ENCODE results near the gene LEAP2. TPM values are rescaled to one million over a fixed set of nuclear protein-coding genes. Genes with fewer than 3 reads are reported as not detected.

The LEAP2 gene
- total RNA-seq, 1 donor from 2014 or later: 4.2 TPM

DNA sequence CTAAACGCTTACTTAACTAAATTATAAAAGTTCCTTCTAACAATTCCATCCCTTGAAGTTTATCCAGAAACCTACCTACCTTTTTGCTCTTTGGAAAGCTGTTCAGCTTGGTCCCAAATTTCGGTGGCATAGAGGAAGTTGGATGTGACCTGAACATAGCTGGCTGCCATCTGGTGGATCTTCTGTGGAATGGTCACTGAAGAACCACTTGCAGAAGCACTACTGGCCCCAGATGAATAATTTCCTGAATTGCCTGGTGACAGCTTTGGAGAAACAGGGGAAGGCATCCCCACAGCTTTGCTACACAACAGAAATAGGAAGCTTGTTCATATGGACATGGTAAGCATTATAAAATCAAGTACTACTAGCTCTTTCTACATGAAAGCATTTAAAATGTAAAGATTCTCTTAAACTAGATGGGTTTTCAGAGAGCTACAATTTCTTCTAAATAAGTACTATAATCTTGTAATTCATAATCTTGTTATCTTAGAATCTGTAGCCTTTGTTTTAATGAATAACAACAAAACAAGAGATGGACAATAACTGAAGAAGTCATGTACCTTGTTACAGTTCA, 9.9 kb downstream of the LEAP2 start:
- Histone ChIP-seq H3K36me3 (peaks cover 0 to 85% of the 10 kb centered on the region in 2 donors), H3K9me3 (no peaks in the 10 kb centered on the region), H3K4me3 (no peak overlapping the region), H3K27me3 (no peaks in the 10 kb centered on the region), H3K4me1 (no peaks in the 10 kb centered on the region), H3K27ac (no peak overlapping the region)
- intact Hi-C loops (cut with DNase I): no loop called here
- no peak for DNase-seq (ENCODE audit: extremely low spot score in 2 of 2)
- TF ChIP-seq POLR2AphosphoS5 (IDR thresholded peaks at IDR 0.05; ENCODE audit: insufficient read depth in 1 of 2, low read depth in 1 of 2): peak in 1 of 2 donors; percentile 47
- TF ChIP-seq CTCF (IDR thresholded peaks at IDR 0.05): peak in 2 of 3 experiments; percentile 37 to 55
- no peak for TF ChIP-seq POLR2A (IDR thresholded peaks at IDR 0.05)

DNA sequence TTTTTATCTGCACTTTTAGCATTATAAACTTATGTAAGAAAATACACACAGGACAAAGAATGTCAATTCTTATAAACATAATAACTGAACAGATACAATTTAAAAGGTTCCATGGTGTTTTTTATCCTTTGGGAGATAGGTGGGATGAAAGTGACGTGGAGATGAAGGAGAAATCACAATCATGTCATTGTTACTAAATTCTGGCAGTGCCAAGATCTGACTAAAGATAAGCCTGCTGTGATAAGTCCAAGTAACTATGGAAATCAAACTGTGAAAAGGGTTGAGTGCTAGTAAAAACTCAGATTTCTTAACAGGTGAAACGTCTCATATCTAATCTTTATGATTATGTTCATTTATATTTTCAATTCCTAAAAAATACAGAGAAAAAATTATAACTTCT, 11.1 kb downstream of the LEAP2 start:
- Histone ChIP-seq H3K27me3 (no peaks in the 10 kb centered on the region), H3K9me3 (no peaks in the 10 kb centered on the region), H3K4me1 (no peaks in the 10 kb centered on the region), H3K4me3 (no peak overlapping the region), H3K36me3 (peaks cover 0 to 89% of the 10 kb centered on the region in 2 donors), H3K27ac (no peak overlapping the region)
- intact Hi-C loops (cut with DNase I): no loop called here
- TF ChIP-seq POLR2A (IDR thresholded peaks at IDR 0.05) (no peak), POLR2AphosphoS5 (IDR thresholded peaks at IDR 0.05; ENCODE audit: insufficient read depth in 1 of 2, low read depth in 1 of 2) (no peak), CTCF (IDR thresholded peaks at IDR 0.05) (no peak)
- no peak for DNase-seq (ENCODE audit: extremely low spot score in 2 of 2)

DNA sequence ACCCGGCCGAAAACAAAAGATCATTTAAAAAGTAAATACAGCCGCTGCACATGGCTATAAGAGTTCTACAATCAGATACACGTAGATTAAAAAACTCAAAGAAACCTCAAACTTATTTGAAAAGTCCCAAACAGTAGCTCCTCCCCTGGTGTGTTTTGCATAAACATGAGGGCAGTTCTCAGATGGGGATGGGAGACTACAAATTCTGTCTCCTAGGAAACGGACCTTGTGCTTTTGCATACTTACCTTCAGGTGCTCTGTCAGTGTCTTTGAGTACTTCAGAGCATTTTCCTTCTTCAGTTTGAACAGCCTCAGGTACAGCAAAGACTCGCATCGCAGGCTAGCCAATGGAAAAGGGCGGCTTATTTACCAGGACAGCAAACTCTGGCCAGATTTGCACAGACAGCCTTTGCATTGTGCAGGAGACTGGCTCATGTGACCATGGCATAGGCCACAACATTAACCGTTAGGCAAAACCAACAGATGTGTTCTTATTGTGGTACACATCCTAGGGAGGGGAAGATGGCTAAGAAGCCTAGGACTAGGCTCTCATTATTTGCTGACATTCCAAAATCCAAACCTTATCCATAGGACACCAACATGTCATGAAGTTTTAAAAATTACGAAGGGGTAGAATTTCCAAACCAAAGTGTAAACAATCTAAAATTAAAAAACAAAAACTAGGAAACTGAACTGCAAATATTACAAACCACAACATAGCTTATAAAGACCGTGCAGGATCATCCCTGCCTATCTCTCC, 12.8 kb downstream of the LEAP2 start:
- H3K36me3 ChIP-seq: peaks cover 0 to 73% of the 10 kb centered on the region in 2 donors
- H3K27me3 ChIP-seq: no peaks in the 10 kb centered on the region
- H3K4me3 ChIP-seq: no peak overlapping the region
- TF ChIP-seq CTCF (IDR thresholded peaks at IDR 0.05): no peak
- no peak for TF ChIP-seq POLR2A (IDR thresholded peaks at IDR 0.05)
- TF ChIP-seq POLR2AphosphoS5 (IDR thresholded peaks at IDR 0.05; ENCODE audit: insufficient read depth in 1 of 2, low read depth in 1 of 2): no peak
- no peaks in the 10 kb centered on the region for H3K9me3 ChIP-seq
- H3K4me1 ChIP-seq: no peaks in the 10 kb centered on the region
- H3K27ac ChIP-seq: no peak overlapping the region
- DNase-seq (ENCODE audit: extremely low spot score in 2 of 2): no peak
- intact Hi-C loops (cut with DNase I): no loop called here

GRCh38 chr5:132887283-132887682, 13.8 kb downstream of the LEAP2 start:
- peaks cover 0 to 77% of the 10 kb centered on the region in 2 donors for H3K36me3 ChIP-seq
- no peak overlapping the region for H3K4me3 ChIP-seq
- H3K4me1 ChIP-seq: no peaks in the 10 kb centered on the region
- H3K27me3 ChIP-seq: no peaks in the 10 kb centered on the region
- DNase-seq (ENCODE audit: extremely low spot score in 2 of 2): no peak
- TF ChIP-seq CTCF (IDR thresholded peaks at IDR 0.05): no peak
- no peak for TF ChIP-seq POLR2A (IDR thresholded peaks at IDR 0.05)
- TF ChIP-seq POLR2AphosphoS5 (IDR thresholded peaks at IDR 0.05; ENCODE audit: insufficient read depth in 1 of 2, low read depth in 1 of 2): no peak
- no peaks in the 10 kb centered on the region for H3K9me3 ChIP-seq
- intact Hi-C loops (cut with DNase I): no loop called here
- no peak overlapping the region for H3K27ac ChIP-seq

DNA sequence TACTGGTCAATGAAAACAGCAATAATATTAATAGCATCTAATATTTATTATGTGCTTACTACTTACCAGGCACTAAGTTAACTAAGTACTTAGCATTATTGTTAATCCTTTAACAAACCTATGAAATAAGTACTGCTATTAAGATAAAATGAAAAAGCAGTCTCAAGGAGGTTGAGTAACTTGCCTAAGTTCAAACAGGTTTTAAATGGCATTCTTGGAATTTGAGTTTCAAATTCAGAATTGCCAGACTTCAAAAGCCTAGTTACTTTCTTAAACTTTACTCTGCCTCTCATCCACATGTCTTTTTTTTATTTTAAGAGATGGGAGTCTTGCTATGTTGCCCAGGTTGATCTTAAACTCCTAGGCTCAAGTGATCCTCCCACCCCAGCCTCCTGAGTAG, 16.0 kb downstream of the LEAP2 start:
- Histone ChIP-seq H3K4me3 (no peak overlapping the region), H3K36me3 (peaks cover 0 to 70% of the 10 kb centered on the region in 2 donors), H3K9me3 (no peaks in the 10 kb centered on the region), H3K4me1 (no peaks in the 10 kb centered on the region), H3K27me3 (no peaks in the 10 kb centered on the region), H3K27ac (no peak overlapping the region)
- TF ChIP-seq CTCF (IDR thresholded peaks at IDR 0.05) (no peak), POLR2A (IDR thresholded peaks at IDR 0.05) (no peak), POLR2AphosphoS5 (IDR thresholded peaks at IDR 0.05; ENCODE audit: insufficient read depth in 1 of 2, low read depth in 1 of 2) (no peak)
- DNase-seq (ENCODE audit: extremely low spot score in 2 of 2): no peak
- intact Hi-C loops (cut with DNase I): no loop called here

Data from vagina (tissue), 2 donors.